ENCODE measurements around the gene MLLT6.

The MLLT6 gene

DNA sequence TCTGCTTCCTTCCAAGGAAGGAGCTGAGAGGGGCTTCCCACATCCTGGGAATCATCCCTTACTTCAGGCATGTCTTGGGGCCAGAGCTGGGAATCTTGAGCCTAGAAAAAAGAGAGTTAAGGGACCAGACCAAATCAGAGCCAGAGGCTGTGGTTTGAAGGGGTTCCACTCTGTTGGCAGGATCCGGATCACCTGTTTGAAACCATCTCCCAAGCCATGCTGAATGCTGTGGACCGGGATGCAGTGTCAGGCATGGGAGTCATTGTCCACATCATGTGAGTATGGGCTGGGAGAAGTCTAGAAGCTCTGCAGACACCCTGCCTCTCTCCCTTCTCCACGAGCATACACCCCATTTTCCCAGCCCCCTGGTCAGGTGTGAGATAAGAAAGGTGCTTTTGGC lies 57.2 kb downstream of the MLLT6 start:
- DNase-seq (ENCODE audit: low read depth in 2 of 2) = no peak

DNA sequence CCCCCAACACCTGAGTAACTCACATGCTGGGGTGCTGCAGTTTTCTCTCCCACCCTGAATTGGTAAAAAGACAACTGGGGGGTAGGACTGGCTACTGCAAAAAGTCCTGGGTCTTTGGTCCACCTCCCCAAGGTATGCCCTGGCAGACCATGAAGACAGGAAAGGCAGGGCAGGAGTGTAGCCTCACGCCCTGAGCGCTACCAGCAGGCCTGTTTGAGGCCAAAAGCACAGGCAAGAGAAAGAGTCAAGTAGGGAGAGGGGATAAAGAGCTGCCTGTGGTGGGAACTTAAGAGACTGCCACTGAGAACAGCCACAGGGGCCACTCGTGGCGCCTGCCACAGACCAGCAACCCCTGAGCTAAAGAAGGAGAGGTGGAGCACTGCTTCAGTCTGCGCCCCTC lies 61.3 kb downstream of the MLLT6 start:
- DNase-seq (ENCODE audit: low read depth in 2 of 2) = no peak

GRCh38 chr17:38768417-38768816 lies 63.3 kb downstream of the MLLT6 start:
- DNase-seq (ENCODE audit: low read depth in 2 of 2) = no peak

GRCh38 chr17:38773258-38773657 lies 68.2 kb downstream of the MLLT6 start:
- DNase-seq (ENCODE audit: low read depth in 2 of 2) = no peak

DNA sequence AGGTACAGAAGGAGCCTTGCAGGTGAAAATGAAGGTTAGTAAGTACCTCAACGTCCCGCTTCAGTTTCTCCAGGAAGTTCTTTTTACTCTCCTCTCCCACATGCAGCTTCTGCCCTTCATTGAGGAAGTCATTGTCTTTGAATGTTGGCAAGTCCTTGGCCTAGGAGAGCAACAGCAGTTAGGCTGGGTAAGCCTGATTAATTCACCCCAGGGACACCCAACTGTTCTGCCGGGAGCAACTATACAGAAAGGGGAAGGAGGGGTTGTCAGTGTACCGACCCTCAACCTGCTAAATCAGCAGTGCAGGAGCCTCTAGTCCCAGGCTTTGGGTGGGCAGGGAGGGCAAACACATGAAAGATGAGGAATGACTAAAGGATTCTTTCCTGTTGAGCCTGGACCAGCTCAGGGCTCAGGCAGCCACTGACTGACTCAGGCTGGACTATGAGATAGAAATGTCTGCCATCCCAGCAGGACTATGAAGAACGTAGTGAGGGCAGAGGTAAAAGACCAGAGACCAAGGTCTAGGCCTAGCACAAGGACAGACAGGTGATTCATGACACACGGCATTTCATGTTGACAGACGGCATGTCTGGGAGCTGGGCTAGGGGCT lies 72.7 kb downstream of the MLLT6 start:
- no peak for DNase-seq (ENCODE audit: low read depth in 2 of 2)
